Stimulated activated CD4-positive, alpha-beta T cell treated with anti-CD3 and anti-CD28 coated beads, Interleukin-4, amount 100 ng/mL, for 1 hour (primary cell): ENCODE data around the gene FRYL.
A peak's percentile ranks its signal among the peaks of the same experiment; 100 is the strongest.

Experiments
- DNase-seq: peaks from one replicate; pipeline ENCODE4 v3.0.0-alpha.2; 2020

Gene FRYL

DNA sequence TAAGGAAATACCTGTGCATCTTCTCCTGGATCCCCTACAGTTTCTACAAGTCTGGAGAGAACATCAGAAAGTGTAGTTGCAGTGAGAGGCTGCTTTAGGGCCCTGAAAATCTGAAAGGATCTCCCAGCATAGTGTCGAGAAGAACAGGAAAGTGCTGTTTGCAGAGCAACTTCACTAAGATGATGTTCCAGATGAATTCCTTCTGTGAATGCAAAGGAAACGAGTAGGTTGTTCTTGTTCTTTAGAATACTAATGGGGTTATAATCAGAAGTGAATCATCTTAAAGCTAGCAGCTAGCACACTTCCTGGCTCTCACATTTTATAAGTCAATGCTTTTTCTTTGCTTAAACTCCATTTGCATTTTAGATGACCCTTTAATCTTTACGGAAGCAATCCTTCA lies 236.3 kb downstream of the FRYL start:
- DNase-seq: no peak

DNA sequence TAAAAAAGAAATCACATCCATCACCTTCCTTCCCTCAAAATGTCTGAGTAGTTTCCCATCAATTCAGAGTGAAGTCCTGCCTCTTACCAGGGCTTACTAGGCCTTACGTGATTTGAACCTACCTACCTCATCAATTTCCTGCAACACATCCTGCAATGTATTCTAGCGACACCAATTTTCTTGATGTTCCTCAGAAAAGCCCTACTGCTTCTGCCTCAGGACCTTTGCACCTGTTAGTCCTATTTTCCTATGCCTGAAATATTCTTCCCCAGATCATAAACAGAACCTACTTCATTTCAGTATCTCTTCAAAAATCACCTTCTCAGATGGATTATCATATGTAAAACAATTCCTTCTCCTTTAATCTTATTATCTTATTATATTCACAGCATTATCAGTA lies 237.2 kb downstream of the FRYL start:
- DNase-seq: no peak

DNA sequence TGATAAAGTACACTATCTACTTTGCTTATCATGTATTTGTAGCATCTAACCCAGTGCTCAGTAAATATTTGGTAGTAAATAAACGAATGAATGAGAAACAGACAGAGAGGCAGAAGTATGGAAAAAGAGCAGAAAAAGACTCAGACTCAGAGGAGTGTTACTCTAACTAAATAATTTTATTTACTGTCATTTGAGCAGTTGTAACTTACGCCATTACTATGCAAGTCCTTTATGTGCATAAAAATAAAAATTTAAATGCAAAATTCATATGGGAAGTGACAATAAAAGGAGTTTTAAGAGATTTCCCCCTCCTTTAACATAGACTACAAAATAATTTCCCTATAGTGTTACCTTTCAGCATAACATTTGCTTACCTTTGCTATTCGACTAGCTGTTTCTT lies 240.5 kb downstream of the FRYL start:
- no peak for DNase-seq

- no peak for DNase-seq
Observed at GRCh38 chr4:48538358-48538757, 241.7 kb downstream of the FRYL start.

DNA sequence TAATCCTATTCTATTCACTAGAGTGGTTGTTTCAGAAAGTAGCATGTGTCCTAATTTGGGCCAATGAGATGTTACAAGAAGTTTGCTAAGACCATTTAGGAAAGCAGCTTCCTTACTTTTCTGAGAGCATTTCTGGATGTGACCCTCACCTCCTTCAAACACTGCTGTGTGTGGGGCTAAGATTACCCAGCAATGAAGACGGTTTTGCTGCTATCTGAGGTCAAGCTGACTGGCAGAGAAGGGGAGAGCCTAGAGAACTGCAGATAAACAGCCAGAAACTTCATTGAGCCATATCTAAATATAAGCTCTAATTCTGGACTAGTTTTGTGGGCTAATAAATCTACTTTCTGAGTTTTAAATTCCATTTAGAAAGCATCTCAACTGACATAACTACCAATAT lies 253.7 kb downstream of the FRYL start:
- DNase-seq: no peak

- DNase-seq: no peak
Observed at GRCh38 chr4:48518143-48518542, 261.9 kb downstream of the FRYL start.

DNA sequence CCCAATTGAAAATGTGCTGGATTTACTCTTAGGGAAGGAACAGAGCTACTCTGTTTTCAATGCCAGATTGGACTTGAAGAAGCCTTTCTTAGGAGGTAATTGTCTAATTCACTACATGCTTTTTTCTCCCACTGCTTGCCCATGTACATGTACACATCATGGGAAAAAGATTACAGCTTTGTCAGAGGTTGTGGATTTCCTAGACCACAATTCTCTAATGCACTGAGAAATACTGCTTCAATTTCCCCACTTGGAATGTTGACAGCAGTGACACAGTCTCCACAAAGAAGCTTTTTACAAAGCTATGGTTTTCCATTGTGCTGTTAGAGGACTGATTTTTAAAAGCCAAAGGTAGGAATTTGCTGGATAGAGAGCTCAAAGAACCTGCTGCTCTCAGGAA lies 270.5 kb downstream of the FRYL start:
- no peak for DNase-seq

GRCh38 chr4:48506716-48507115 lies 273.4 kb downstream of the FRYL start:
- no peak for DNase-seq

- DNase-seq: no peak
Observed at GRCh38 chr4:48504352-48504751, 275.7 kb downstream of the FRYL start.

- DNase-seq: no peak
Observed at GRCh38 chr4:48504026-48504330, 276.1 kb downstream of the FRYL start.

DNA sequence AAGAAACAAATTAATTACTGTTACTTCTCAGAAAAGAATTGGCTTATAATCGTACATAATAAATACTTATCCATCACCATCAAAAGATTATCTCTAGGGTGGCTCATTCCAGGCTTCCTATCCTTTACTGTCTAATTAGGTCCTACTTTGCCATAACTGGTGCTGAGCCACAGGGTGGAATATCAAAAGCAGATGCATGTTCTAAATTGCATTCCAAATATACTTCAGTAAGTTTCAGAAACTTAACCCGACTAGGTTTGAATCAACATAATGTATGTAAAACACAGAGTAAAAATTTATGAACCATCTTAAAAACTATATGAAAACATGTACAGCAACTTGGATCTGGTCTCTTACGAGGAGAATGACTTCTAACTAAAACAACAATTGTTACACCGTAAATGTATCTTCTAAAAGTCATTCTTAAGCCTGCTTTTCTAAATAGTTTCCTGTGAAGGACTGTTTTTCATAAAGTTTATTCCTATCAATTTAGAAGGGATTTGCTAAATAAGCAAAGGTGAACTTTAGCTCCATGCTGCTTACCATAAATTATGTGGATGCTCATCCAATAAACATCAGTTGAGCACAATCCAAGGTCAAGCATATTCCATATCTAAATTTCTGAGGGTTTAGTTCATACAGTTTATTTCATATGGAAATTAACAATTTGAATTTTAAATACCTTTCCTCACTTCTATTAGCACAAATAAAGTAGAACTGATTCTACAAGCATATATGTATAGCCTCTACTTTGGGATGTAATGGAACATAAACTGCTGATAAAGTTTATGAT lies 276.6 kb downstream of the FRYL start:
- DNase-seq: no peak

DNA sequence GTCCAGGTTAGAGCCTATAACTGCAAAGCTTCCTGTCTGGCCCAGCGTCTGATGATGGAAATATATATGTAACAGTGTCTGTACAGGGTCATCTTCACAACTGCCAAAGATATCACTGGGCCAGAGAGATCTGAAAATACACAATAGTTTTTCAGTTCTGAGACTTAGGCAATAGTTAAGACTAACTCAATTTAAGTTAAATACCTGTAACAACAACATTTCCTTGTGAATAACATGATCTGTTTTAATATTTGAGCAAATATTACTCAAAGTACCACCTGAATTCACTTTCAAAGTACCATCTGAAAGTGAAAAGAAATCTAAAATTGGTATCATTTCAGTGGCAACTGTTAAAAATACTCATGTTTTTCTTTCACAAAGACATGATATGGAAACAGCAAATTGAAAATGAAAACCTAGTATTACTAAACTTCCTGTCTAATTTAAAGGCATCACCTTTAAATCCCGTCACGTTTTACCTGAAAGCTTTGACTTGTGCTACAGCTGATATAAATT lies 280.5 kb downstream of the FRYL start:
- no peak for DNase-seq

DNA sequence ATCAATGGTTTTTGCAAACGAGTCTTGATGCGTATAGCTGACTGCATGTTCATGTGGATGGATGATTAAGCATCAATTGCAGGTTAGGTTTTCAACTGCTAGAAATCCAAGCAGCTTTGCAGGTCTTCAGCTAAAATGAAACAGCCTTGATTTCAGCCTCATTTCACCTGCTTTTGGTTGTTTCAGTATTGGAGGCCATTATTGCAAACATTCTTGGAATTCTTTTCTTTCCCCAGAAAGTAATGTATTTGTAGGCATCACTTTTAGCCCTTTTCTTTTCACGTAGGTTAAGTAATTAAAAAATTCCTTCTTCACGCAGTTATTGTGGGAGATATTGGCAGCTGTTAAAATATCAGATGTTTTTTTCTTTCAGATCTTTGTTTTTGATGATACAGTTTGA lies 281.2 kb downstream of the FRYL start:
- no peak for DNase-seq

- no peak for DNase-seq
Observed at GRCh38 chr4:48495941-48496340, 284.1 kb downstream of the FRYL start.

DNA sequence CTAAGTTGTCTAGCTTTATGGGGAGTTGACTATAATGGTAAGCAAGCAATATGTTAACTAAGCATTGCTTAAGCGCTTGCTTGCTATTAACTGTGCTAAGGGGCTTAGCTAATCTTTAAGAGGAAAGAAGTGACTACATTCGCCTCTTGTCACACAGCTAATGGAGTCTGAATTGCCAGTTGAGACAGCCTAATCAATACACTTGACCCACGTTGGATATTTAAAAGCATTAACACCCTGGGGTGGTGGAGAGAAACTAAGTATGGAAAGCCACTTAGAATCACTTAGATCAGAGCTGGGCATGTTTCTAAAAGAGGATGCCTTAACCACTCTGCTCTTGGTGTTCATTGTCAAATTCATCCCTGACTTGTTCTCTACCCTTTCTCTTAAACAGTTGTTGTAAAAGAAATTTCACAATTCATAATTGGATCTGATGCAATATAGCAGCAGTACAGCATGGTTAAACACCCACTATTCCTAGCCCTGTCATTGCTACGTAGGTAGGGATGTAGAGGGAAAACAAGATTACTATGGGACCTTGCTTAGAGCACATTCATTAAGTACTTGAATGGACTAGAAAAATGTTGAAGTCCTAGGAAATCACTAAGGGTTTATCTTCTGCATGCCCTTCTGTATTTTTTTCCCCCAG lies 286.5 kb downstream of the FRYL start:
- DNase-seq: no peak

DNA sequence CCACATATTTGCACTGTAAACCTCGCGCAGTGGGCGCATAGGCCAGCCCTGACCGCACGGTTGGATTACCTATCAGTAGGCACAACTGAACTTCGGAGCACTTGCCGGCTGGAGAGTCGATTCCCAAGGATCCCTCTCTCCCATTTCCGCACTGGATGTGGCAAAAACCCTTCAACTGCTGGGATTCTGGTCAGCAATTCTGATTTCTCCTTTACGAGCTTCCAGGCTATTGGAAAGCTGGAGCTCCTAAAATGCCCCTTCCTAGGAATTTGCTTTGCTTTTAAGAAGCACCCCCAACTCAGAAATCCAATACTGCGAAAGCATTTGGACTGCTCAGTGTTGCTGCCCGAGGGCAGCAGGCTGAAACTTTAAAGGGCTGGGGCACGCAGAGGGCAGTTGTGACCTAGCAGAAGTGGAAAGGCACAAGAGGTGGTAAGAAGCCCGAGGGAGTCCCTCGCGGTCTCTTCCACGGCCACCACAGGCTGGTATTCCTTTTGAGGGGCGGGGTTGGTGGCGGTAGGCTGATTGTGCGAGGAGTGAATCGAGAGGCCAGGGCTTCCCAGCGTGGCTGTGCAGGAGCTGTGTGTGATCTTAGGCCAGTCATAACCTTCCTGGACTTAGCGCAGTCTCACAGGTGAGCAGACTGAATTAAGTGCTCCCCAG lies 288.4 kb downstream of the FRYL start:
- no peak for DNase-seq

DNA sequence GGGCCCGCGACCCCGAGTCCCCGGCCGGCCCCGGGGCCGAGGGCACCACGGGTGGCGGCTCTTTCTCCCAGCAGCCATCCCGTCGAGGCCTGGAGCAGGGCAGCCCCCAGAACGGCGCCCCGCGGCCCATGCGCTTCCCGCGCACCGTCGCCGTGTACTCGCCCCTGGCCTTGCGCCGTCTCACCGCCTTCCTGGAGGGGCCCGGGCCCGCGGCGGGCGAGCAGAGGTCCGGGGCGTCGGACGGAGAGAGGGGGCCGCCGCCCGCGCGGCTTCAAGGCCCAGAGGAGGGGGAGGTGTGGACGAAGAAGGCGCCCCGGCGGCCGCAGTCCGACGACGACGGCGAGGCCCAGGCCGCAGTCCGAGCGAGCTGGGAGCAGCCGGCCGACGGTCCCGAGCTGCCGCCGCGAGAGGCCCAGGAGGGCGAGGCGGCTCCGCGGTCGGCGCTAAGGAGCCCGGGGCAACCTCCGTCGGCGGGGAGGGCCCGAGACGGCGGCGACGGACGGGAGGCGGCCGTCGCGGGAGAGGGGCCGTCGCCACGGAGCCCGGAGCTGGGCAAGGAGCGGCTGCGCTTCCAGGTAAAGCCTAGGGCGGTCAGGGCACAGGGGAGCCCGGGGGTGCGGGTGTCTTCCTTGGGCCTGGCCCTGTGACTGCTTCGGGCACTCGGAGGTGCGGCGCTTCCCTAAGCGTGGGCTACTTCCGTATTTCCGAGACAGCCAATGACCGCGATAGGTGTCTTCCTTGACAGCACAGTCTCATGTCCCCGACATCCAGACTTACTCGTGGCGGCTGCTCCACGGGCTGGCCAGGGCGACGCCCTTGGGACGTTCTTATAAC lies 289.2 kb downstream of the FRYL start:
- no peak for DNase-seq

- DNase-seq: peak; percentile 4
Observed at GRCh38 chr4:48490012-48490679, 289.9 kb downstream of the FRYL start, which contains the start of gene ZAR1. Gene ZAR1 (plus strand): TSS chr4:48490252. CDS start chr4:48490292, 40 bp downstream.

DNA sequence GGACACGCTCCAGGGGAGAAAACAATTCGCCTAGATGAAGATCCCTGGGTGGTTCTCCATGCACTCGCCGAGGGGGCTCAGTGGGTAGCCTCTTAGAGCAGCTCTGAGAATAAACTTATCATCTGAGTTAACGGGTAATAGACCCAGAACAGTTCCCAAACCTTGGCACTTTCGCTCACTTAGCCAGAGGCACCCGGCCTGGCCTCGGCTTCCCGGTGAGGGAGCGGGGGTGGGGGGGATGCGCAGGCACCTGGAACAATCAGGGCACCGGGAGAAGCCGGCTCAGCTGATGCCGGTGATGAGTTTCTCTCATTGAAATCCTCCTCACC lies 290.4 kb downstream of the FRYL start:
- no peak for DNase-seq

DNA sequence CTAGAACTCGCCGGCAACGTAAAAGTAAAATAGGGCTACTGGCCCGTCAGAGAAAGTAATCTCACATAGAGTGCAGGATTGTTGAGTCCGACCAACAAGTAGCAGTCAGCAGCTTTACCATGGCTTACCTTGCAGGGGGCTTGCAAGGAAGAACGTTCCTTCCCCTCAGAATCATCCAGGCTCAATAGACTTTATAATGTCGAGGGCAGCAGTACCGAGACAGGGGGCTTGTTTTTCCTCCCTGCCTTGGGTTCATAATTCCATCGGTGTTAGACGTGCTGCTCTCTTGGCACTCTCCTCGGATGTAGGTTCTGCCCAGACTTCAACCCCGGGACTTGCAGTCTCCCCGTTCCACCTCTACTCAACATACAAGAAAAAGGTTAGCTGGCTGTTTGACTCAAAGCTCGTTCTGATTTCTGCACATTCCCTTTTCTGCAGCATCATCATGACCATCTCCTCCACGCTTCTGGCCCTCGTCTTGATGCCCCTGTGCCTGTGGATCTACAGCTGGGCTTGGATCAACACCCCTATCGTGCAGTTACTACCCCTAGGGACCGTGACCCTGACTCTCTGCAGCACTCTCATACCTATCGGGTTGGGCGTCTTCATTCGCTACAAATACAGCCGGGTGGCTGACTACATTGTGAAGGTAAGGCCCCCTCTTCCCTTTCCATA lies 295.4 kb downstream of the FRYL start:
- no peak for DNase-seq

DNA sequence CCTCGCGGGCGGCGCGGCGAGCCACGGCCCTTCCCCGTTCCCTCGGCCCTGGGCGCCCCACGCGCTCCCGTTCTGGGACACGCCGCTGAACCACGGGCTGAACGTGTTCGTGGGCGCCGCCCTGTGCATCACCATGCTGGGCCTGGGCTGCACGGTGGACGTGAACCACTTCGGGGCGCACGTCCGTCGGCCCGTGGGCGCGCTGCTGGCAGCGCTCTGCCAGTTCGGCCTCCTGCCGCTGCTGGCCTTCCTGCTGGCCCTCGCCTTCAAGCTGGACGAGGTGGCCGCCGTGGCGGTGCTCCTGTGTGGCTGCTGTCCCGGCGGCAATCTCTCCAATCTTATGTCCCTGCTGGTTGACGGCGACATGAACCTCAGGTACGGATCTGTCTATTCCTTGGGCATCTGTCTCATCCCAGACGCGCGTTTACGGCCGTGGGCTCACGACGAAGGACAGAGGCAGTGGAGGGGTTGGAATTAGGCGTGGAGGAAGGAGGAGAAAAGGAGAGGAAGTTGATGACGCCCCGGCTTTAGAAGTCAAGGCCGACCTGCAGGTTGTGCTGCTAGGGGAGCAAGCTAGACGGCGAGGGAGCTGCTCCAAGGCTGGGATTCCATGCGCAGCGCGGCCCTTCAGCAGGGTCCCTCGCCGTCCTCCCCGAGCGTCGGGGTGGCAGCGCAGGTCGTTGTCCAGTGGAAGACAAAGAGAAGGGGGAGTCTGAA lies 296.1 kb downstream of the FRYL start:
- DNase-seq: peak; percentile 4
